Testis (tissue), 2 donors: Measurements from ENCODE around the gene ITIH5.

Experiments used
- POLR2A ChIP-seq: fragments of 450-650 bp; IDR thresholded peaks from one replicate; pipeline ENCODE4 v1.6.1; 2017; ENCODE audit warnings: antibody characterized with exemption, mild to moderate bottlenecking, moderate library complexity
- TF ChIP-seq, protein P1 (sequence below), 3 experiments: fragments of 450-650 bp in 2 of 3; fragments of 200-600 bp in 1 of 3; sonication (generic) in 1 of 3; IDR thresholded peaks; one replicate each; pipeline ENCODE4 v1.5.1; 2016 to 2019; ENCODE audit warnings: antibody characterized with exemption in 3 of 3, mild to moderate bottlenecking in 2 of 3, moderate library complexity in 1 of 3

- TF ChIP-seq, protein P1, sequence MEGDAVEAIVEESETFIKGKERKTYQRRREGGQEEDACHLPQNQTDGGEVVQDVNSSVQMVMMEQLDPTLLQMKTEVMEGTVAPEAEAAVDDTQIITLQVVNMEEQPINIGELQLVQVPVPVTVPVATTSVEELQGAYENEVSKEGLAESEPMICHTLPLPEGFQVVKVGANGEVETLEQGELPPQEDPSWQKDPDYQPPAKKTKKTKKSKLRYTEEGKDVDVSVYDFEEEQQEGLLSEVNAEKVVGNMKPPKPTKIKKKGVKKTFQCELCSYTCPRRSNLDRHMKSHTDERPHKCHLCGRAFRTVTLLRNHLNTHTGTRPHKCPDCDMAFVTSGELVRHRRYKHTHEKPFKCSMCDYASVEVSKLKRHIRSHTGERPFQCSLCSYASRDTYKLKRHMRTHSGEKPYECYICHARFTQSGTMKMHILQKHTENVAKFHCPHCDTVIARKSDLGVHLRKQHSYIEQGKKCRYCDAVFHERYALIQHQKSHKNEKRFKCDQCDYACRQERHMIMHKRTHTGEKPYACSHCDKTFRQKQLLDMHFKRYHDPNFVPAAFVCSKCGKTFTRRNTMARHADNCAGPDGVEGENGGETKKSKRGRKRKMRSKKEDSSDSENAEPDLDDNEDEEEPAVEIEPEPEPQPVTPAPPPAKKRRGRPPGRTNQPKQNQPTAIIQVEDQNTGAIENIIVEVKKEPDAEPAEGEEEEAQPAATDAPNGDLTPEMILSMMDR (IDR thresholded peaks at IDR 0.05) = no peak
- no peak for TF ChIP-seq POLR2A
These were observed 58.8 kb downstream of the ITIH5 start for GRCh38 chr10:7608001-7608400.
